K562 (cell line): ENCODE results near the gene RASSF10. TPM values are rescaled to one million over a fixed set of nuclear protein-coding genes. Genes with fewer than 3 reads are reported as not detected.

Source experiments
- ATAC-seq: fragments of 200-7000 bp; cut with Tn5 transposase; 3 replicates; pipeline ENCODE4 v1.9.1; 2020; ENCODE audit warnings: moderate library complexity
- BruUV-seq: library from RNA; stranded (reverse); fragments of 400-500 nt; replicated peaks from 2 replicates; lab custom pipeline; 2021; lab: Mats Ljungman, UMichigan
- CTCF ChIA-PET: fragments of 300-600 bp; formaldehyde crosslinking; extraction: SDS; loops from one replicate; lab custom pipeline; 2021; ENCODE audit warnings: low intra/inter-chr PET ratio; lab: Yijun Ruan, JAX
- POLR2A ChIA-PET: fragments of 300-600, 350-650 bp; sonication (Branson Sonifier 250); formaldehyde crosslinking; extraction: SDS; loops from one replicate; lab custom pipeline; 2021; ENCODE audit warnings: antibody characterized with exemption, inconsistent platforms; lab: Yijun Ruan, JAX
- DNase-seq, 4 experiments: peaks; one replicate each; pipeline versions ENCODE4 v3.0.0 to v3.0.0-alpha.2; 2011 to 2018; ENCODE audit warnings: low spot score in 3 of 4, mixed read lengths in 3 of 4; ENCODE audit errors: extremely low read depth in 1 of 4
- FAIRE-seq: peaks from 2 replicates; lab custom pipeline; 2011; peaks lifted over from hg19 to GRCh38; lab: Jason Lieb, UNC
- H2AFZ ChIP-seq: 2 replicates; pipeline ENCODE4 v1.6.0; 2011; ENCODE audit warnings: low read depth, low read length, control low read depth, inconsistent platforms
- H3K27ac ChIP-seq: fragments of 200-600 bp; 3 replicates; pipeline ENCODE4 v1.8.0; 2011; ENCODE audit warnings: low read depth, mild to moderate bottlenecking, control low read depth, inconsistent platforms, low read length, moderate library complexity, mixed read lengths; ENCODE audit errors: extremely low read depth
- H3K27me3 ChIP-seq, 2 experiments: fragments of 300-600 bp in 1 of 2; 2 replicates in 1 of 2; 3 replicates in 1 of 2; pipeline versions ENCODE4 v1.6.0 to v1.8.0; 2011; ENCODE audit warnings: inconsistent platforms in 2 of 2, low read length in 2 of 2, mild to moderate bottlenecking in 1 of 2, mixed read lengths in 1 of 2, moderate library complexity in 1 of 2; ENCODE audit not compliant: control insufficient read depth in 2 of 2, insufficient read depth in 2 of 2
- H3K36me3 ChIP-seq: fragments of 300-600 bp; 3 replicates; pipeline ENCODE4 v1.8.0; 2011; ENCODE audit warnings: mild to moderate bottlenecking, low read length, inconsistent platforms; ENCODE audit not compliant: control insufficient read depth, insufficient read depth
- H3K4me1 ChIP-seq, 2 experiments: fragments of 200-600 bp in 1 of 2; replicated peaks in 1 of 2; 2 replicates in 1 of 2; 3 replicates in 1 of 2; pipeline versions ENCODE4 v1.5.1 to v1.8.0; 2011; ENCODE audit warnings: inconsistent platforms in 2 of 2, low read length in 2 of 2, mild to moderate bottlenecking in 1 of 2, mixed read lengths in 1 of 2, moderate library complexity in 1 of 2; ENCODE audit not compliant: control insufficient read depth in 2 of 2, insufficient read depth in 2 of 2
- H3K4me2 ChIP-seq: 2 replicates; pipeline ENCODE4 v1.6.1; 2011; ENCODE audit warnings: low read length, control low read depth, inconsistent platforms, mixed read lengths; ENCODE audit not compliant: insufficient read depth
- H3K4me3 ChIP-seq: fragments of 200-600 bp; sonication (generic), shearing (Covaris generic); 2 replicates; pipeline ENCODE4 v1.5.1; 2016; ENCODE audit warnings: control low read depth, inconsistent platforms
- H3K79me2 ChIP-seq: fragments of 200-600 bp; 3 replicates; pipeline ENCODE4 v1.8.0; 2011; ENCODE audit warnings: low read length, inconsistent platforms; ENCODE audit not compliant: control insufficient read depth, insufficient read depth
- H3K9ac ChIP-seq, 2 experiments: 2 replicates each; pipeline versions ENCODE4 v1.6.0 to v1.6.1; 2011; ENCODE audit warnings: low read depth in 2 of 2, low read length in 2 of 2, control low read depth in 1 of 2, inconsistent platforms in 1 of 2, mild to moderate bottlenecking in 1 of 2, mixed read lengths in 1 of 2; ENCODE audit not compliant: insufficient read depth in 1 of 2
- H3K9me1 ChIP-seq: one replicate; pipeline ENCODE4 v1.6.0; 2011; ENCODE audit warnings: inconsistent platforms, mild to moderate bottlenecking, low read length, moderate library complexity; ENCODE audit not compliant: control insufficient read depth, insufficient read depth
- H3K9me3 ChIP-seq: replicated peaks from 2 replicates; pipeline ENCODE4 v1.5.1; 2011; ENCODE audit warnings: low read depth, low read length, inconsistent platforms; ENCODE audit not compliant: control insufficient read depth, insufficient read depth
- H4K20me1 ChIP-seq: replicated peaks from 2 replicates; pipeline ENCODE4 v1.6.1; 2011; ENCODE audit warnings: low read length, inconsistent platforms, mixed read lengths; ENCODE audit not compliant: control insufficient read depth, insufficient read depth
- EZH2 ChIP-seq: IDR thresholded peaks from 2 replicates; pipeline ENCODE4 v1.6.1; 2012; ENCODE audit warnings: low read depth, mild to moderate bottlenecking, inconsistent platforms, low read length, borderline replicate concordance
- FIP1L1 ChIP-seq: fragments of 200-400 bp; formaldehyde crosslinking; IDR thresholded peaks from 2 replicates; pipeline ENCODE4 v1.6.1; 2018; ENCODE audit warnings: mild to moderate bottlenecking, low read depth, low read length; ENCODE audit not compliant: poor library complexity, severe bottlenecking
- GABPB1 ChIP-seq: sonication (generic); formaldehyde crosslinking; IDR thresholded peaks from 2 replicates; pipeline ENCODE4 v1.8.0; 2022; ENCODE audit warnings: mild to moderate bottlenecking, missing genetic modification reagents
- SNIP1 ChIP-seq: fragments of 450-650 bp; IDR thresholded peaks from 2 replicates; pipeline ENCODE4 v1.7.1; 2017; ENCODE audit warnings: low read depth, mild to moderate bottlenecking
- SRSF9 ChIP-seq: fragments of 200-400 bp; formaldehyde crosslinking; IDR thresholded peaks from 2 replicates; pipeline ENCODE4 v1.6.1; 2017; ENCODE audit warnings: low read depth, low read length, borderline replicate concordance
- TAL1 ChIP-seq: fragments of 450-650 bp; IDR thresholded peaks from 2 replicates; pipeline ENCODE4 v1.6.1; 2016; ENCODE audit warnings: mild to moderate bottlenecking
- WGBS: fragments of 100-300 bp; shearing (Covaris generic); methylation state at CpG from one replicate; pipeline ENCODE4 v1.1.6; 2016; ENCODE audit warnings: low coverage, mixed read lengths; ENCODE audit not compliant: insufficient coverage; ENCODE audit errors: missing lambda C conversion rate; 5-methylcytosine and 5-hydroxymethylcytosine counted together
- in situ Hi-C: fragments of 300-500 bp; cut with MboI; formaldehyde crosslinking; loops from 4 replicates; pipeline ENCODE4 v1.15.0; 2018; ENCODE audit warnings: inconsistent platforms, mixed read lengths
- intact Hi-C: fragments of 100-400 bp; cut with micrococcal nuclease; formaldehyde crosslinking; loops from 2 replicates; pipeline ENCODE4 v1.14.2; 2022
- polyA plus RNA-seq, 8 experiments: library from polyadenylated mRNA; depleted of rRNA in 4 of 8; stranded (reverse) in 5 of 8; unstranded in 3 of 8; fragments of >200 nt; fragmentation: Nextera tagmentation in 2 of 8; fragmentation: Illumina TruSeq in 1 of 8; extraction: Ambion mirVana in 2 of 8; extraction: Trizol in 1 of 8; gene quantifications; 2 replicates each; pipeline versions ENCODE4 v1.2.1 to v1.2.3, GENCODE V29; 2011 to 2014; ENCODE audit warnings: inconsistent platforms in 1 of 8, missing spikeins in 1 of 8
- total RNA-seq, 7 experiments: library from RNA; depleted of rRNA in 6 of 7; stranded (reverse); fragments of >200 nt in 6 of 7; fragmentation: Illumina TruSeq in 2 of 7; extraction: Trizol in 2 of 7; gene quantifications; 2 replicates each; pipeline versions ENCODE4 v1.2.1 to v1.2.3, GENCODE V29; 2011 to 2021; ENCODE audit warnings: low replicate concordance in 1 of 7

The RASSF10 gene
- total and polyA plus RNA-seq, 9 of the 15 experiments (the other 6 are each of a cell fraction or from before 2014, with no cell fraction given): not detected

- POLR2A ChIA-PET: interaction anchor here (1.5 kb wide), 1 partner anchor 17 kb away, joined by 3 read pairs; no protein-coding TSS in a partner anchor
- no peak for DNase-seq
- 60% methylated on average over 23 of the region's 37 CpGs for WGBS
- BruUV-seq: no TSS peak
- H3K9me3 ChIP-seq: no peaks in the 10 kb centered on the region
- H4K20me1 ChIP-seq: no peaks in the 10 kb centered on the region
- no peak for TF ChIP-seq EZH2
- TF ChIP-seq GABPB1 (CRISPR knock-in tag): no peak
- no peak for TF ChIP-seq SRSF9
- TF ChIP-seq FIP1L1: no peak
- TF ChIP-seq SNIP1: no peak
- no peak for TF ChIP-seq TAL1
- no peak overlapping the region for H3K4me2 ChIP-seq
- H3K4me3 ChIP-seq: no peak overlapping the region
- intact Hi-C loops: no loop called here
- H3K9me1 ChIP-seq: no peaks in the 10 kb centered on the region
- peaks cover 9 to 18% of the 10 kb centered on the region in 2 experiments; a peak in 4 of 5 replicates for H3K27me3 ChIP-seq
- no peak overlapping the region for H3K27ac ChIP-seq
- CTCF ChIA-PET: no interaction called here
- no peaks in the 10 kb centered on the region for H3K36me3 ChIP-seq
- FAIRE-seq: no peak
- in situ Hi-C loops: no loop called here
- no peak overlapping the region for H3K9ac ChIP-seq
- peaks cover 7 to 20% of the 10 kb centered on the region in 2 experiments for H3K4me1 ChIP-seq
- no peak overlapping the region for H2AFZ ChIP-seq
- no peaks in the 10 kb centered on the region for H3K79me2 ChIP-seq
- no peak for ATAC-seq
Observed at GRCh38 chr11:13010749-13011465, 1.8 kb downstream of the RASSF10 start.
